H9 (cell line): ENCODE measurements around the gene EPN1. TPM values are rescaled to one million over a fixed set of nuclear protein-coding genes. Genes with fewer than 3 reads are reported as not detected.

Experiments
- DNase-seq: peaks from one replicate; pipeline ENCODE4 v3.0.0-alpha.2; 2017
- H2AFZ ChIP-seq: one replicate; pipeline ENCODE4 v1.6.1; 2013; ENCODE audit warnings: mild to moderate bottlenecking, low read length, control low read depth, moderate library complexity
- H2AK5ac ChIP-seq: 2 replicates; pipeline ENCODE4 v1.6.1; 2013; ENCODE audit warnings: low read length, control low read depth, mixed read lengths; ENCODE audit not compliant: insufficient read length
- H2BK120ac ChIP-seq: one replicate; pipeline ENCODE4 v1.6.1; 2013; ENCODE audit warnings: low read depth, mild to moderate bottlenecking, low read length, control low read depth, inconsistent platforms; ENCODE audit not compliant: poor library complexity, severe bottlenecking
- H2BK12ac ChIP-seq: 2 replicates; pipeline ENCODE4 v1.6.1; 2013; ENCODE audit warnings: low read length, control low read depth, mixed read lengths, low read depth; ENCODE audit not compliant: insufficient read length
- H2BK15ac ChIP-seq: 2 replicates; pipeline ENCODE4 v1.6.1; 2013; ENCODE audit warnings: low read depth, low read length, control low read depth
- H2BK20ac ChIP-seq: one replicate; pipeline ENCODE4 v1.6.1; 2013; ENCODE audit warnings: low read depth, mild to moderate bottlenecking, low read length, control low read depth, inconsistent platforms; ENCODE audit not compliant: poor library complexity, severe bottlenecking
- H2BK5ac ChIP-seq: 2 replicates; pipeline ENCODE4 v1.6.1; 2013; ENCODE audit warnings: low read length, control low read depth, mixed read lengths; ENCODE audit not compliant: insufficient read length
- H3K14ac ChIP-seq: 2 replicates; pipeline ENCODE4 v1.6.1; 2013; ENCODE audit warnings: low read length, control low read depth; ENCODE audit not compliant: insufficient read depth
- H3K18ac ChIP-seq: 2 replicates; pipeline ENCODE4 v1.6.1; 2013; ENCODE audit warnings: low read depth, mild to moderate bottlenecking, mixed read lengths, low read length, control low read depth; ENCODE audit not compliant: insufficient read length
- H3K23ac ChIP-seq: 2 replicates; pipeline ENCODE4 v1.6.1; 2013; ENCODE audit warnings: low read length, control low read depth, mixed read lengths, low read depth; ENCODE audit not compliant: insufficient read length
- H3K23me2 ChIP-seq: 2 replicates; pipeline ENCODE4 v1.6.1; 2013; ENCODE audit warnings: low read depth, mild to moderate bottlenecking, mixed read lengths, low read length, control low read depth; ENCODE audit not compliant: insufficient read length, poor library complexity, severe bottlenecking
- H3K27ac ChIP-seq: 2 replicates; pipeline ENCODE4 v1.5.1; 2013; ENCODE audit warnings: low read length, control low read depth, mixed read lengths, low read depth; ENCODE audit not compliant: insufficient read length
- H3K27me3 ChIP-seq: 2 replicates; pipeline ENCODE4 v1.6.1; 2013; ENCODE audit warnings: low read length, control low read depth, inconsistent platforms; ENCODE audit not compliant: insufficient read depth
- H3K4ac ChIP-seq: 2 replicates; pipeline ENCODE4 v1.6.1; 2013; ENCODE audit warnings: low read depth, mild to moderate bottlenecking, control low read depth, inconsistent platforms, low read length, moderate library complexity
- H3K4me1 ChIP-seq: 2 replicates; pipeline ENCODE4 v1.6.1; 2013; ENCODE audit warnings: low read length, control low read depth, inconsistent platforms; ENCODE audit not compliant: insufficient read depth
- H3K4me2 ChIP-seq: 2 replicates; pipeline ENCODE4 v1.6.1; 2013; ENCODE audit warnings: low read length, control low read depth, mixed read lengths; ENCODE audit not compliant: insufficient read length, insufficient read depth
- H3K56ac ChIP-seq: 2 replicates; pipeline ENCODE4 v1.6.1; 2013; ENCODE audit warnings: low read depth, mild to moderate bottlenecking, mixed read lengths, low read length, control low read depth; ENCODE audit not compliant: insufficient read length
- H3K79me1 ChIP-seq: 2 replicates; pipeline ENCODE4 v1.6.1; 2013; ENCODE audit warnings: low read depth, mild to moderate bottlenecking, moderate library complexity, low read length, control low read depth, inconsistent platforms; ENCODE audit not compliant: insufficient read depth, poor library complexity, severe bottlenecking
- H3K79me2 ChIP-seq: 2 replicates; pipeline ENCODE4 v1.6.1; 2013; ENCODE audit warnings: low read length, control low read depth, inconsistent platforms; ENCODE audit not compliant: insufficient read depth
- H3K9ac ChIP-seq: 2 replicates; pipeline ENCODE4 v1.6.1; 2013; ENCODE audit warnings: low read length, control low read depth, mixed read lengths; ENCODE audit not compliant: insufficient read length; ENCODE audit errors: extremely low read depth
- H3K9me3 ChIP-seq: one replicate; pipeline ENCODE4 v1.6.1; 2013; ENCODE audit warnings: low read depth, low read length, inconsistent platforms; ENCODE audit not compliant: control insufficient read depth
- H3T11ph ChIP-seq: one replicate; pipeline ENCODE4 v1.6.1; 2013; ENCODE audit warnings: mild to moderate bottlenecking, low read length, control low read depth, inconsistent platforms
- H4K20me1 ChIP-seq: one replicate; pipeline ENCODE4 v1.6.1; 2013; ENCODE audit not compliant: control insufficient read depth, insufficient read length, insufficient read depth
- H4K5ac ChIP-seq: 2 replicates; pipeline ENCODE4 v1.6.1; 2013; ENCODE audit warnings: low read depth, mild to moderate bottlenecking, mixed read lengths, low read length, control low read depth; ENCODE audit not compliant: insufficient read length
- H4K8ac ChIP-seq: replicated peaks from 2 replicates; pipeline ENCODE4 v1.6.1; 2013; ENCODE audit warnings: low read length, control low read depth, mixed read lengths, low read depth; ENCODE audit not compliant: insufficient read length
- H4K91ac ChIP-seq: 2 replicates; pipeline ENCODE4 v1.6.1; 2013; ENCODE audit warnings: low read depth, mild to moderate bottlenecking, moderate library complexity, mixed read lengths, low read length, control low read depth; ENCODE audit not compliant: insufficient read length
- H3K27ac Mint-ChIP-seq, 3 experiments: 2 replicates in 2 of 3; 3 replicates in 1 of 3; pipeline ENCODE4 v1.8.0; 2020 to 2021; ENCODE audit warnings: mixed read lengths in 3 of 3, mild to moderate bottlenecking in 1 of 3, moderate library complexity in 1 of 3
- H3K27me3 Mint-ChIP-seq: 2 replicates; pipeline ENCODE4 v1.8.0; 2021; ENCODE audit warnings: low read depth, mild to moderate bottlenecking, moderate library complexity, mixed read lengths
- H3K36me3 Mint-ChIP-seq, 3 experiments: 2 replicates in 2 of 3; 3 replicates in 1 of 3; pipeline ENCODE4 v1.8.0; 2020 to 2021; ENCODE audit warnings: low read depth in 3 of 3, mixed read lengths in 3 of 3; ENCODE audit not compliant: insufficient read depth in 1 of 3
- H3K4me1 Mint-ChIP-seq, 2 experiments: 2 replicates each; pipeline ENCODE4 v1.8.0; 2020; ENCODE audit warnings: mixed read lengths in 2 of 2
- H3K4me3 Mint-ChIP-seq, 2 experiments: 2 replicates in 1 of 2; 3 replicates in 1 of 2; pipeline ENCODE4 v1.8.0; 2020 to 2021; ENCODE audit warnings: mild to moderate bottlenecking in 2 of 2, mixed read lengths in 2 of 2, moderate library complexity in 1 of 2
- H3K9me3 Mint-ChIP-seq, 2 experiments: 2 replicates in 1 of 2; 3 replicates in 1 of 2; pipeline ENCODE4 v1.8.0; 2020; ENCODE audit warnings: mild to moderate bottlenecking in 2 of 2, mixed read lengths in 2 of 2, moderate library complexity in 1 of 2
- CTCF ChIP-seq: fragments of 200-600 bp; sonication (generic); conservative IDR thresholded peaks from 3 replicates; pipeline ENCODE4 v1.8.0; 2021; ENCODE audit warnings: antibody characterized with exemption, mild to moderate bottlenecking
- WGBS: extraction: QIAGEN DNeasy Blood & Tissue Kit; methylation state at CpG from one replicate; pipeline ENCODE4 v1.1.7; 2013; ENCODE audit warnings: missing lambda C conversion rate, low lambda C conversion rate, mixed read lengths; ENCODE audit not compliant: insufficient read length; ENCODE audit errors: extremely low coverage; 5-methylcytosine and 5-hydroxymethylcytosine counted together
- total RNA-seq: library from RNA; stranded (reverse); gene quantifications from 2 replicates; pipeline ENCODE4 v1.2.1, GENCODE V29; 2021

Gene EPN1
- total RNA-seq, 1 experiment from 2014 or later, result 159 TPM

GRCh38 chr19:55712804-55713631 lies 38.0 kb downstream of the EPN1 start:
- no peak overlapping the region for H3K56ac ChIP-seq
- no peak overlapping the region for H3K18ac ChIP-seq
- Mint-ChIP-seq H3K4me1 (no peaks in the 10 kb centered on the region), H3K27me3 (peaks cover 19% of the 10 kb centered on the region), H3K9me3 (peaks cover 85 to 94% of the 10 kb centered on the region in 2 experiments), H3K4me3 (no peak overlapping the region; a peak in 1 of 5 replicates), H3K27ac (no peak overlapping the region), H3K36me3 (peaks cover 10 to 31% (median 18%) of the 10 kb centered on the region in 3 experiments)
- H3K9ac ChIP-seq, result no peak overlapping the region
- H3K4ac ChIP-seq, result no peak overlapping the region
- H2AK5ac ChIP-seq, result no peak overlapping the region
- H4K8ac ChIP-seq, result no peak overlapping the region
- H2BK12ac ChIP-seq, result no peak overlapping the region
- no peak overlapping the region for H2BK120ac ChIP-seq
- no peak overlapping the region for H2AFZ ChIP-seq
- no peaks in the 10 kb centered on the region for H4K20me1 ChIP-seq
- no peaks in the 10 kb centered on the region for H3K4me1 ChIP-seq
- no peak overlapping the region for H2BK15ac ChIP-seq
- WGBS, result no CpG with 5 or more reads among the region's 3 CpGs
- no peak overlapping the region for H3K14ac ChIP-seq
- TF ChIP-seq CTCF, result no peak
- no peaks in the 10 kb centered on the region for H3K23me2 ChIP-seq
- H3K4me2 ChIP-seq, result no peak overlapping the region
- no peaks in the 10 kb centered on the region for H3K79me1 ChIP-seq
- no peak overlapping the region for H2BK20ac ChIP-seq
- no peak overlapping the region for H4K5ac ChIP-seq
- no peak overlapping the region for H4K91ac ChIP-seq
- no peaks in the 10 kb centered on the region for H3K79me2 ChIP-seq
- H3K27ac ChIP-seq, result no peak overlapping the region
- peaks cover 61% of the 10 kb centered on the region for H3K9me3 ChIP-seq
- H3K23ac ChIP-seq, result no peak overlapping the region
- no peak for DNase-seq
- H3T11ph ChIP-seq, result no peak overlapping the region
- H2BK5ac ChIP-seq, result no peak overlapping the region
- H3K27me3 ChIP-seq, result no peaks in the 10 kb centered on the region
